Measurements from ENCODE around the gene WDR59.
"Not testable (repeated sequence)": the region's sequence is repeated elsewhere in the genome, so short reads cannot be mapped to it uniquely, and the experiment has no call there.

WDR59 gene

GRCh38 chr16:74954763-74955162 lies 30.2 kb downstream of the WDR59 start:
- DNase-seq = no peak

GRCh38 chr16:74951681-74952080 lies 33.2 kb downstream of the WDR59 start:
- no peak for DNase-seq

- no peak for DNase-seq
Observed at GRCh38 chr16:74951206-74951605, 33.7 kb downstream of the WDR59 start.

DNA sequence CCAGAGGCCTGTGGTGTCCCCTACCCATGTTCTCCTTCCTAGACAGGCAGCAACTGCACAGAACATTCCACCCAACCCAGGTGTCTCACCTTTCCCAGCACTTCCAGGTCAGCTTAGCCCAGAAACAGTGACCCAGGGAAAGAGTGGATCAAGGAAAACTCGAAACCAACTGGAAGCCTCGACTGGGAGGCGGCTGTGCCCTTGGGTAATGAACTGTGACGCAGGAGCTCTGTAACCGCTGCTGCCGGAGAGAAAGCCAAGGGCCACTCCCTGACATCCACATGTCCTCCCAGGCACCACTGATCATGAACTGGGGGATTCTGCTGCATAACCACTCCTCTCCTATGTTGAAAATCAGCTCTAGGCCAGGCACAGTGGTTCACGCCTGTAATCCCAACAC lies 34.4 kb downstream of the WDR59 start:
- DNase-seq = no peak

DNA sequence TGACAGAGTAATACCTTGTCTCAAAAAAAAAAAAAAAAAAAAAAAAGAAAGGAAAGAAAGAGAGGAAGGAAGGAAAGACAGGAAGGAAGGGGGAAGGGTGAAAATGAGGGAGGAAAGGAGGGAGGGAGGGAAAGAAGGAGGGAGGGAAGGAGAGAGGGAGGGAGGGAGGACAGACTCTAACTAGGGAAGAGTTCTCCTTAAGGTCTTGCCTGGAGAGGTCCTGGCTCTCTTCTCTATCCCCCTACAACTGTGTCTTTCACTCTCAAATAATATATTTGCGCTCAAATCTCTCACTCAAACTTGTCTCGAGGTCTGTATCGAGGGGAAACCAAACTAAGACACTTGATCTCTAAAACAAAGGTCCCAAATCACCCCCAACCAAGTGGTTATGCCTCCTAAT lies 35.6 kb downstream of the WDR59 start:
- no peak for DNase-seq

GRCh38 chr16:74944466-74944865 lies 40.5 kb downstream of the WDR59 start:
- DNase-seq = no peak

DNA sequence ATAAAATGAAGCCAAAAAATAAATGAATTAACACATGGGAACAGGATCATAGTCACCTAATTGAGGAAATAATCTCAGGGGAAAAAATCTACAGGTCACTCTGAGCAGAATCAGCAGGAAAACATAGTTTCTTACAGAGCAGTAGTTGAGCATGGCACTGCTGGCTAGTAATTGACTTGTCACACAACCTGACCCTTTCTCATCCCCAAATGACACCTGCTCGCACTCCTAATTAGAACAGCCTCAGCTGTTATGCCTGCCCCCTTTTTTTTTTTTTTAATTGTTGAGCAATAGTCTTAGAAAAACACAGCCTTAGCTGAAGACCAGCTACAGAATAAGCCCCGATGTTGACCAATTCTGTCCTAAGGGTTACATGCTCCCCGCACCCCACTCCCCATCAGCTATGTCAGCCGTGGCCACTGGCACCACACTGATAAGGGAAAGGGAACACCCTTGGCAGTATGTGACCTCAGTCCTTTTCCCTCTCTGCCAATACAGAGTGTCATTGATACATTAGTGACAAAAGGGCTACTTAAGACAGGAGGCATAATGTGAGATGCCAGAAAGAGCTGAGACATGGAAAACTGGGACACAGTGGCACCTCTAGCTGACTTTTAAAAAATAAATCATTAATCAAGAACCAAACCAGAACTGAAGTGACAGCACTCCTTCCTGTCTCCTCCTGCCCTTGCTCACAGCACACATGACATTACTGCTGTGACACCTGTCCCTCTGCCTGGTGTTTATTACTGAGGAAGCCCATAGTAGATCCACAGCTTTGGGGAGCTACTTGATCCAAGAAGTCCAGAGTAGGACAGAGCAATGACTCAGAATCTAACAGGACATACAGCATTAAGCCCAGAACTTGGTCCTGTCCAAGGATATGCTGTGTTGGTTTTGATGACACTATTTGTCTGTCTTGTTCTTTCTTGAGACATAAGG lies 41.7 kb downstream of the WDR59 start:
- no peak for DNase-seq

GRCh38 chr16:74942566-74942965 lies 42.4 kb downstream of the WDR59 start:
- no peak for DNase-seq

DNA sequence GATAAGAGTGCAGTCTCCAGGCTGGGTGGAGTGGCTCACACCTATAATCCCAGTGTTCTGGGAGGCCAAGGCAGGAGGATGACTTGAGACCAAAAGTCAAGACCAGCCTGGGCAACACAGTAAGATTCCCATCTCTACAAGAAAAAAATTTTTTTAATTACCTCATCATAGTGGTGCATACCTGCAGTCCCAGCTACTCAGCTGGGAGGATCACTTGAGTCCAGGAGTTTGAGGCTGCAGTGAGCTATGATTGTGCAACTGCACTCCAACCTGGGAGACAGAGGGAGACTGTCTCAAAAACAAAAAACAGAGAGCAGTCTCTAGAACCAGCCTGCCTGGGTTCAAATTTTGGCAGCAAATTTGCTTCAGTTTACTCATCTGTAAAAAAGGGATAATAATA lies 45.2 kb downstream of the WDR59 start:
- DNase-seq = no peak

- no peak for DNase-seq
Observed at GRCh38 chr16:74936902-74937560, 47.9 kb downstream of the WDR59 start.

GRCh38 chr16:74931445-74931844 lies 53.5 kb downstream of the WDR59 start:
- DNase-seq = no peak

DNA sequence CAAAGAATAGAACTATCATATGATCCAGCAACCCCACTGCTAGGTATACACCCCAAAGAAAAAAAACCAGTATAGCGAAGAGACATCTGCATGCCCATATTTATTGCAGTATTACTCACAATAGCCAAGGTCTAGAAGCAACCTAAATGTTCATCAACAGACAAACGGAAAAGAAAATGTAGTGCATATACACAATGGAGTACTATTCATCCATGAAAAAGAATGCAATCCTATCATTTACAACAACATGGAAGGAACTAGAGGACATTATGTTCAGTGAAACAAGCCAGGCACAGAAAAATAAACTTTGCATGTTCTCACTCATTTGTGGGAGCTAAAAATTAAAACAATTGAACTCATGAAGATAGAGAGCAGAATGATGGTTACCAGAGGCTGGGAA lies 55.3 kb downstream of the WDR59 start:
- DNase-seq = no peak

- DNase-seq = no peak
Observed at GRCh38 chr16:74926805-74927204, 58.1 kb downstream of the WDR59 start.

DNA sequence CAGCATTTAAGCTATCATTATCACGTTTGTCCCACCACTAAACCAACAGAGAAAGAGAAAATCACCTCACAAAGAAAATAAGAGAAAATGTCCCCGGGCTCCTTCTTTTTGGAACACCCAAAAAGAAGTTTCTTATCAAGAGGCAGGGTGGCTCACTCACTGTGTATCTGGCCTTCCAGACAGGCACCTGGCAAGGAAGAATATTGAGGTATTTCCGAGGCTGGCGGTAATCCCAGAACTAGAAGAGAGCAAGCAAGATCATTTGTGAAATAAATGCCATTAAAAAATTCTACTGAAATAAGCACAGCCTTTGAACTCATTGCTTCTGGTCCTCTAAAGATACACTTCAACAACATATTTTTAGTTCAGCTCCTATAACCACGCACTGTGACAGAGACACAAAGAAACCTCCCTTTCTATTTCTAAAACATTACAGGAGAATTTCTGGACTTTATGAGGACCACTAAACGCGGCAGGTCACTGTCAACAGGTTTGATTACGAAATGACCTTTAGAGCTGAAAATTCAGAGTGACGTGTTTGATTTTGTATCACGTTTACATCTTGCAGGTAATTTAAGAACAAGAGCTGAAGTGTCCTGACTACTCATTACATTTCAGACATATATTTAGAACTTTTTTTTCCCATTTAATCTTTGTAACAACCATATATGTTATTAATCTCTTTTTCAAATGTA lies 61.0 kb downstream of the WDR59 start:
- DNase-seq = no peak

- DNase-seq = no peak
Observed at GRCh38 chr16:74922150-74923138, 62.5 kb downstream of the WDR59 start.

DNA sequence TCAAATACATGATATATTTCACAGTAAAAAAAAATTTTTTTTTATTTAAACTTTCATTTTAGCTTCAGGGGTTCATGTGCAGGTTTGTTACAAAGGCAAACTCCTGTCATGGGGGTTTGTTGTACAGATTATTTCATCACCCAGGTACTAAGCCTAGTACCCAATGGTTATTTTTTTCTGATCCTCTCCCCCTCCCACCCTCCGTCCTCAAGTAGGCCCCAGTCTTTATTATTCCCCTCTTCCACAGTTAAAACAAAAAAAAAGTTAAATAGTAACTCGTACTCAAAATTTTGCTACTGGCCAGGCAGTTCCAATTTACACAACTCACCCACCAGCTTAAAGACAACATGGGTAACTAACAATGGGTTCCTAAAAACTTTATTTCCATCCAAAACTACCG lies 63.9 kb downstream of the WDR59 start:
- no peak for DNase-seq

GRCh38 chr16:74909665-74910064 lies 75.3 kb downstream of the WDR59 start:
- DNase-seq = no peak

- not testable (repeated sequence) for DNase-seq
Observed at GRCh38 chr16:74908759-74909158, 76.2 kb downstream of the WDR59 start.

DNA sequence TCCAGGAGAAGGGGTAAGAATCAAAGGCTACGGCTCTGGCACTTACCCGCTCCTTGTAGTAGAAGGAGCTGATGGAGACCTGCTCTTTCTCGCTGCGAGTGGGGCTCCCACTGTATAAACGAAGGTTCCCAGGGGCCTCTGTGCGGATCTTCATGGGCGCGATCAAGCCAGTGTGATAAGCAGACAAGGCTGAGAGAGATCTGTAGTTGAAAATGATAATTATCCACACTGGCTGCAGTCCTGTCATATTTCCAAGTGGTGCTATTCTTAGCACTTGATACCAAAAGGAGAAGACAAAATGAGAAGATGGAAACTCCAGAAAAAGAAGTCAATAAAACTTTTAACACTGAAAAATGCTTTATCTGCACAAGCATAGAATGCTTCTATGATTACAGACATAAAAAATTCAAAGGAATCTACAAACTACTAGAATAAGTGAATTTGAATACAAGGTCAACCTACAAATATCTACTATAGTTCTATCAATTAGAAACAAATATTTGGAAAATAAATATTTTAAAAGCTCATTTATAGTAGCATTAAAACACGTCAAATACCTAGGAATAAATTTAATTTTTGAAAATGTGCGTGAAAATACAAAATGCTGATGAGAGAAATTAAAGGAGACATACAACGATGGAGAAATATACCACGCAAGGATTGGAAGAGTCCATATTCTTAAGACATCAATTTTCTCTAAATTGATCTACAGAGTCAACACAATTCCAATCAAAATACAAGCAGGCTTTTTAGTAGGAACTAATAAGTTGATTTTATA lies 80.8 kb downstream of the WDR59 start:
- no peak for DNase-seq

DNA sequence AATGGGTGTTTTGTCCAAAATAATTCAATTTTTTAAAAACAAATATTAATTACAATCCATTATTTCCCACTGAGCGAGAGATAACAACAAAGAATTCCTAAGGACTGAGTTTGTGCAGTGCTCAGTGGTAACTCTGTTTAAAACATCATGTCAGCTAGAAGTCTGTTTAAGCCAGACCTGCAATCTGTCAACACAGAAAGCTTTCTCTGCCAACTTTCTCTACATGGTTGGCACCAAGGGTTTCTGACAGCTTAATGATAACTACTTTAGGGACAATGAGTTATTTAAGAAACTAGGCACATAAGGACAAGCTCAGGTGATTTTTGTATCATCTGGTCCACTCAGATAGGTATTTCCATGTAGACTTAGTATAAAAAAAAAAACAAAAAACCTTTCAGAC lies 81.8 kb downstream of the WDR59 start:
- no peak for DNase-seq

GRCh38 chr16:74902161-74902560 lies 82.8 kb downstream of the WDR59 start:
- DNase-seq = no peak

DNA sequence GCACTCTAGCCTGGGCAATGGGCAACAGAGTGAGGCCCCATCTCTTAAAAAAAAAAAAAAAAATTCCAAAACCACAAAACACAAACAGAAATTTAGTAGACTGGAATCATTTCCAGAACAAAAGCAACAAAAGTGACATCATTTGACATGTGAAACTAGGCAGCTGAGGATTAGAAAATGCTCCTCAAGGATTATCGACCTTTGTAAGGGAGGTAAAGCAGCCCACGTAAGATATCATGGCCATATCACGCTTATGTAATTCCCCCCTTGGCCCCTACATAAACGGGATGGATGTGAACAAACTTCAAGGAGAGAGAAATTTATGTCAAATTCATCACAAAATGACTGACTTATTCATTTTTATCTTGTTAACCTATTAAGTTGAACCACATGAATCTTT lies 83.3 kb downstream of the WDR59 start:
- DNase-seq = no peak
